Effector memory CD8-positive, alpha-beta T cell (primary cell): ENCODE measurements around the gene CLVS2.

ENCODE experiments used
- ATAC-seq: fragments of 150-1000 bp; cut with Tn5 transposase; replicated peaks from 2 replicates; pipeline ENCODE4 v1.10.0; 2021; ENCODE audit warnings: mild to moderate bottlenecking, moderate library complexity
- DNase-seq, 3 experiments: peaks; one replicate each; pipeline ENCODE4 v3.0.0; 2021
- H3K27ac Mint-ChIP-seq, 2 donors: one replicate each; pipeline ENCODE4 v1.8.0; 2022; ENCODE audit warnings: mild to moderate bottlenecking in 2 of 2, mixed read lengths in 2 of 2, moderate library complexity in 2 of 2
- H3K27me3 Mint-ChIP-seq, 2 donors: one replicate each; pipeline ENCODE4 v1.8.0; 2022; ENCODE audit warnings: mixed read lengths in 2 of 2
- H3K36me3 Mint-ChIP-seq: one replicate; pipeline ENCODE4 v1.8.0; 2022; ENCODE audit warnings: mild to moderate bottlenecking, moderate library complexity, mixed read lengths; ENCODE audit not compliant: insufficient read depth
- H3K4me1 Mint-ChIP-seq, 2 donors: one replicate each; pipeline ENCODE4 v1.8.0; 2022; ENCODE audit warnings: low read depth in 2 of 2, mixed read lengths in 2 of 2
- H3K4me3 Mint-ChIP-seq, 2 donors: one replicate each; pipeline ENCODE4 v1.8.0; 2022; ENCODE audit warnings: mild to moderate bottlenecking in 2 of 2, mixed read lengths in 2 of 2, moderate library complexity in 2 of 2
- H3K9me3 Mint-ChIP-seq, 2 donors: one replicate each; pipeline ENCODE4 v1.8.0; 2022; ENCODE audit warnings: mixed read lengths in 2 of 2

Gene CLVS2

DNA sequence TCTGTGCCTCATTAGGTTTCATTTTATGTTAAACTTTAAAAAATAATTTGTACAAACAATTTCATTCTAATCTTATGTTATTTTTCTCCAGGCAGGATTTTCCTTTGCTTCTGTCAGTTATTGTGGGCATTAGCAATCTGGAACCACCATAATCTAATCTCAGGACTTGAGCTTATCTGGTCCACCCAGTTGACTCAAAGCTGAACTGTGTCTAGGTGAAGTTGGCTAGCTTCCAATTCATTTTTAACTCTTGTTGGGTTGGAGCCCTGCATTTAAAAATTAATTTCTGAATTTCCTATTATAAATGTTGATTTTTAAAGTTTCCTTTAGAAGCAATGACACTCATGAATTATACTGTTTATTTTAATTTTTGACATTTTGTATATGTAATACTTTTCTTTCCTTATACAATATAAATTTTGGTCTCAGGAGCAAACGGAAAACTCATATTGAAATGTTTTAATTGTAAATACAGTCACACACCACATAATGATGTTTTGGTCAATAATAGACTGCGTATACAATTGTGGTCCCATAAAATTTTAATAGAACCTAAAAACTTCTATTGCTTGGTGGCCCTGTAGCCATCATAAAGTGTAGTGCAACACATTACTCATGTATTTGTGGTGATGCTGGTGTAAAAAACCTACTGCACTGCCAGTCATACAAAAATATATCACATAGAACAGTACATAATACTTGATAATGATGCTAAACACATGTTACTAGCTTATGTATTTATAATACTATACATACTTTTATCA, 121.3 kb downstream of the CLVS2 start:
- Mint-ChIP-seq H3K4me1 (no peaks in the 10 kb centered on the region), H3K36me3 (no peaks in the 10 kb centered on the region), H3K4me3 (no peak overlapping the region), H3K27ac (no peak overlapping the region), H3K9me3 (peaks cover 2 to 8% of the 10 kb centered on the region in 2 donors), H3K27me3 (no peaks in the 10 kb centered on the region)
- ATAC-seq (no peak), DNase-seq (no peak)

DNA sequence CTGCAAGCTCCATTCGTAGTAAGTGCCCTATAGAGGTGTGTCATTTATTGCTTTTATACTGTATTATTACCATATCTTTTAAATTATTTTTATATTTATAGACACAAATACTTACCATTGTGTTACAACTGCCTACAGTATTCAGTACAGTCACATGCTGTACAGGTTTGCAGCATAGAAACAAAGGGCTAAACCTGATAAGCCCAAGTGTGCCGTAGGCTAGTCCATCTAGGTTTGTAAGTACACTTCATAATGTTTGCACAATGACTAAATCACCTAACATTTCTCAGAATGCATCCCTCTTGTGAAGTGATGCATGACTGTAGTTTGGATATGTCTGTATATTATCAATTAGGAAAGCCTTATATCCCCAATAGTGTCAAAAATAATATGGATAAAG, 122.8 kb downstream of the CLVS2 start:
- no peaks in the 10 kb centered on the region for H3K4me1 Mint-ChIP-seq
- no peak for DNase-seq
- H3K9me3 Mint-ChIP-seq = peaks cover 4 to 8% of the 10 kb centered on the region in 2 donors
- no peak overlapping the region for H3K27ac Mint-ChIP-seq
- H3K27me3 Mint-ChIP-seq = no peaks in the 10 kb centered on the region
- H3K36me3 Mint-ChIP-seq = no peaks in the 10 kb centered on the region
- ATAC-seq = no peak
- no peak overlapping the region for H3K4me3 Mint-ChIP-seq
